B cell (primary cell): ENCODE measurements around the gene IL17REL. TPM values are rescaled to one million over a fixed set of nuclear protein-coding genes. Genes with fewer than 3 reads are reported as not detected.

Experiments used
- ATAC-seq: fragments of 200-7000 bp; cut with Tn5 transposase; one replicate; pipeline ENCODE4 v1.10.0; 2021; ENCODE audit warnings: low read depth, mild to moderate bottlenecking, moderate number of reproducible peaks, moderate library complexity
- CTCF ChIA-PET: fragments of 350-600 bp; sonication (Branson Sonifier 250); formaldehyde crosslinking; loops from one replicate; lab custom pipeline; 2021; ENCODE audit warnings: antibody characterized with exemption, inconsistent platforms; lab: Charles Lee
- POLR2A ChIA-PET: fragments of 350-600 bp; sonication (Branson Sonifier 250); formaldehyde crosslinking; loops from one replicate; lab custom pipeline; 2021; ENCODE audit warnings: antibody characterized with exemption; lab: Charles Lee
- DNase-seq: peaks from one replicate; pipeline ENCODE4 v3.0.0; 2013
- H2AFZ ChIP-seq: 2 replicates; pipeline ENCODE4 v1.6.1; 2012; ENCODE audit warnings: mild to moderate bottlenecking, low read depth, low read length; ENCODE audit not compliant: insufficient read depth, poor library complexity, severe bottlenecking
- H3K27ac ChIP-seq, 2 donors: 1 replicate in 1 of 2; 2 replicates in 1 of 2; pipeline ENCODE4 v1.5.1; 2012 to 2013; ENCODE audit warnings: low read length in 2 of 2, mild to moderate bottlenecking in 2 of 2, moderate library complexity in 1 of 2
- H3K27me3 ChIP-seq, 4 experiments: fragments of 200-600 bp in 1 of 4; sonication (generic) in 1 of 4; replicated peaks in 1 of 4; 1 replicate in 2 of 4; 2 replicates in 2 of 4; pipeline versions ENCODE4 v1.6.1 to v1.7.0; 2013 to 2016; ENCODE audit warnings: low read length in 3 of 4, mild to moderate bottlenecking in 2 of 4, mixed read lengths in 1 of 4, moderate library complexity in 1 of 4; ENCODE audit not compliant: insufficient read depth in 4 of 4, control insufficient read depth in 3 of 4; ENCODE audit errors: control extremely low read depth in 1 of 4
- H3K36me3 ChIP-seq, 2 experiments: replicated peaks in 1 of 2; 1 replicate in 1 of 2; 2 replicates in 1 of 2; pipeline versions ENCODE4 v1.6.1 to v1.7.1; 2013; ENCODE audit warnings: low read length in 1 of 2; ENCODE audit not compliant: insufficient read depth in 2 of 2, control insufficient read depth in 1 of 2; ENCODE audit errors: control extremely low read depth in 1 of 2, extremely low read depth in 1 of 2
- H3K4me1 ChIP-seq, 2 donors: fragments of 200-600 bp in 1 of 2; sonication (generic) in 1 of 2; 1 replicate in 1 of 2; 2 replicates in 1 of 2; pipeline versions ENCODE4 v1.5.1 to v1.6.1; 2013 to 2017; ENCODE audit warnings: low read length in 2 of 2; ENCODE audit not compliant: control insufficient read depth in 2 of 2, insufficient read depth in 2 of 2
- H3K4me2 ChIP-seq: replicated peaks from 2 replicates; pipeline ENCODE3; 2012; ENCODE audit warnings: mild to moderate bottlenecking, low read depth, low read length; ENCODE audit not compliant: poor library complexity, severe bottlenecking
- H3K4me3 ChIP-seq, 5 experiments: fragments of 200-600 bp in 1 of 5; sonication (generic) in 1 of 5; 1 replicate in 3 of 5; 2 replicates in 2 of 5; pipeline versions ENCODE4 v1.5.1 to v1.7.0; 2011 to 2016; ENCODE audit warnings: low read length in 4 of 5, mild to moderate bottlenecking in 4 of 5, low read depth in 2 of 5, control low read depth in 1 of 5, moderate library complexity in 1 of 5; ENCODE audit not compliant: insufficient read depth in 1 of 5; ENCODE audit errors: control extremely low read depth in 1 of 5, extremely low read depth in 1 of 5
- H3K79me2 ChIP-seq: fragments of 200-600 bp; sonication (generic); one replicate; pipeline ENCODE4 v1.6.0; 2016; ENCODE audit warnings: low read length; ENCODE audit not compliant: control insufficient read depth, insufficient read depth
- H3K9ac ChIP-seq: fragments of 200-600 bp; sonication (generic); 2 replicates; pipeline ENCODE4 v1.6.1; 2017; ENCODE audit warnings: mild to moderate bottlenecking, low read length, moderate library complexity
- H3K9me3 ChIP-seq, 3 donors: one replicate each; pipeline versions ENCODE4 v1.6.1 to v1.7.1; 2013; ENCODE audit warnings: low read length in 2 of 3; ENCODE audit not compliant: control insufficient read depth in 2 of 3, insufficient read depth in 1 of 3; ENCODE audit errors: control extremely low read depth in 1 of 3
- H4K20me1 ChIP-seq: 2 replicates; pipeline ENCODE4 v1.6.0; 2012; ENCODE audit warnings: mild to moderate bottlenecking, low read length; ENCODE audit not compliant: insufficient read depth, control insufficient read depth, poor library complexity, severe bottlenecking
- H3K27ac Mint-ChIP-seq: one replicate; pipeline ENCODE4 v1.8.0; 2021; ENCODE audit warnings: mixed read lengths
- H3K27me3 Mint-ChIP-seq: one replicate; pipeline ENCODE4 v1.8.0; 2021; ENCODE audit warnings: mixed read lengths
- H3K4me1 Mint-ChIP-seq: one replicate; pipeline ENCODE4 v1.8.0; 2021; ENCODE audit warnings: mixed read lengths
- H3K4me3 Mint-ChIP-seq: one replicate; pipeline ENCODE4 v1.8.0; 2021; ENCODE audit warnings: mixed read lengths
- H3K9me3 Mint-ChIP-seq: one replicate; pipeline ENCODE4 v1.8.0; 2022; ENCODE audit warnings: mixed read lengths; ENCODE audit not compliant: insufficient read depth
- CTCF ChIP-seq: fragments of 200-600 bp; IDR thresholded peaks from one replicate; pipeline ENCODE4 v1.8.0; 2022; ENCODE audit warnings: antibody characterized with exemption, mild to moderate bottlenecking
- EZH2 ChIP-seq: IDR thresholded peaks from 2 replicates; pipeline ENCODE4 v1.6.1; 2012; ENCODE audit warnings: borderline replicate concordance, low read depth, mild to moderate bottlenecking, moderate library complexity, low read length; ENCODE audit not compliant: insufficient read depth, poor library complexity, severe bottlenecking
- WGBS: methylation state at CpG from one replicate; pipeline ENCODE4 v1.1.5; 2013; ENCODE audit warnings: missing lambda C conversion rate; ENCODE audit not compliant: insufficient coverage; 5-methylcytosine and 5-hydroxymethylcytosine counted together
- intact Hi-C: fragments of 100-400 bp; cut with micrococcal nuclease; formaldehyde crosslinking; loops from one replicate; pipeline ENCODE4 v1.10.0; 2022
- polyA plus RNA-seq: library from polyadenylated mRNA; depleted of rRNA; stranded (reverse); fragments of >200 nt; gene quantifications from 2 replicates; pipeline ENCODE4 v1.2.3, GENCODE V29; 2012
- total RNA-seq, 2 donors: library from RNA; stranded (reverse); fragments of 120-200 nt in 1 of 2; gene quantifications; 1 replicate in 1 of 2; 2 replicates in 1 of 2; pipeline versions ENCODE4 v1.2.3 to v1.2.4, GENCODE V29; 2013 to 2022

Gene IL17REL
- total and polyA plus RNA-seq, 2 donors (not counting 1 experiment from before 2014, with no cell fraction given) = 0.09 to 0.10 TPM

DNA sequence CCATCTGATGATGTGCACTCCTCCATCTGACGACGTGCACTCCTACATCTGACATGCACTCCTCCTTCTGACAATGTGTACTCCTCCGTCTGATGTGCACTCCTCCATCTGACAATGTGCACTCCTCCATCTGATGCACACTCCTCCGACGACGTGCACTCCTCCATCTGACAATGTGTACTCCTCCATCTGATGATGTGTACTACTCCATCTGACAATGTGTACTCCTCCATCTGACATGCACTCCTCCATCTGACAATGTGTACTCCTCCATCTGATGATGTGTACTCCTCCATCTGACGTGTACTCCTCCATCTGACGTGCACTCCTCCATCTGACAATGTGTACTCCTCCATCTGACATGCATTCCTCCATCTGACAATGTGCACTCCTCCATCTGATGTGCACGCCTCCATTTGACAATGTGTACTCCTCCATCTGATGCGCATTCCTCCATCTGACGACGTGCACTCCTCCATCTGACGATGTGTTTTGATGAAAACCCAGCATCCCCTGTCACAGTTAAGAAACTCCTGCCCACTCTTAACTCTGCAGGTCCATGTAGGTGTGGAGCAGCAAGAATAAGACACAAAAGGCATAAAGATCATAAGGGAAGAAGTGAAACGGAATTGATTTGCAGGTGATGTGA lies 9.7 kb upstream of the IL17REL start:
- DNase-seq = no peak
- H3K27ac ChIP-seq = no peak overlapping the region
- no peak overlapping the region for H3K9ac ChIP-seq
- POLR2A ChIA-PET = no interaction called here
- TF ChIP-seq EZH2 (no peak), CTCF (no peak)
- no peaks in the 10 kb centered on the region for H3K36me3 ChIP-seq
- H3K27me3 ChIP-seq = peaks cover 0 to 3% (median 0%) of the 10 kb centered on the region in 4 experiments
- no peak overlapping the region for H3K4me3 Mint-ChIP-seq
- peaks cover 0 to 3% (median 0%) of the 10 kb centered on the region in 3 donors for H3K9me3 ChIP-seq
- no peaks in the 10 kb centered on the region for H3K79me2 ChIP-seq
- ATAC-seq = no peak
- intact Hi-C loops = no loop called here
- WGBS = 77% methylated on average over 10 of the region's 14 CpGs
- H2AFZ ChIP-seq = no peak overlapping the region
- no peaks in the 10 kb centered on the region for H4K20me1 ChIP-seq
- CTCF ChIA-PET = no interaction called here
- peaks cover 12% of the 10 kb centered on the region for H3K27me3 Mint-ChIP-seq
- H3K27ac Mint-ChIP-seq = no peak overlapping the region
- no peaks in the 10 kb centered on the region for H3K9me3 Mint-ChIP-seq
- H3K4me1 Mint-ChIP-seq = peaks cover 17% of the 10 kb centered on the region
- H3K4me3 ChIP-seq = no peak overlapping the region
- H3K4me2 ChIP-seq = no peak overlapping the region
- H3K4me1 ChIP-seq = peaks cover 9 to 10% of the 10 kb centered on the region in 2 donors

DNA sequence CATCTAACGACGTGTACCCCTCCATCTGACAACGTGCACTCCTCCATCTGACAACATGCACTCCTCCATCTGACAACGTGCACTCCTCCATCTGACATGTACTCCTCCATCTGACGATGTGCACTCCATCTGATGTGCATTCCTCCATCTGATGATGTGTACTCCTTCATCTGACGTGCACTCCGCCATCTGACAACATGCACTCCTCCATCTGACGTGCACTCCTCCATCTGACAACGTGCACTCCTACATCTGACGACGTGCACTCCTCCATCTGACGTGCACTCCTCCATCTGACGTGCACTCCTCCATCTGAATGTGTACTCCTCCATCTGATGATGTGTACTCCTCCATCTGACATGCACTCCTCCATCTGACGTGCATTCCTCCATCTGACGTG lies 8.0 kb upstream of the IL17REL start:
- Histone ChIP-seq H3K9ac (no peak overlapping the region), H3K27ac (no peak overlapping the region), H3K4me3 (no peak overlapping the region), H3K4me1 (peaks cover 25 to 26% of the 10 kb centered on the region in 2 donors), H3K27me3 (peaks cover 0 to 17% (median 4%) of the 10 kb centered on the region in 4 experiments), H3K4me2 (no peak overlapping the region), H4K20me1 (no peaks in the 10 kb centered on the region), H3K9me3 (peaks cover 0 to 3% (median 0%) of the 10 kb centered on the region in 3 donors), H3K79me2 (no peaks in the 10 kb centered on the region), H3K36me3 (no peaks in the 10 kb centered on the region), H2AFZ (no peak overlapping the region)
- Mint-ChIP-seq H3K27ac (no peak overlapping the region), H3K4me3 (no peak overlapping the region), H3K4me1 (peaks cover 31% of the 10 kb centered on the region), H3K27me3 (peaks cover 12% of the 10 kb centered on the region), H3K9me3 (no peaks in the 10 kb centered on the region)
- POLR2A ChIA-PET = no interaction called here
- CTCF ChIA-PET = no interaction called here
- DNase-seq (no peak), ATAC-seq (no peak)
- TF ChIP-seq CTCF = no peak
- TF ChIP-seq EZH2 = no peak
- 97% methylated on average over 15 of the region's 15 CpGs for WGBS
- intact Hi-C loops = no loop called here
